ENCODE results near the gene SPSB1. TPM values are rescaled to one million over a fixed set of nuclear protein-coding genes. Genes with fewer than 3 reads are reported as not detected.

Gene SPSB1
- total RNA-seq, 1 donor from 2014 or later: 20.8 TPM

DNA sequence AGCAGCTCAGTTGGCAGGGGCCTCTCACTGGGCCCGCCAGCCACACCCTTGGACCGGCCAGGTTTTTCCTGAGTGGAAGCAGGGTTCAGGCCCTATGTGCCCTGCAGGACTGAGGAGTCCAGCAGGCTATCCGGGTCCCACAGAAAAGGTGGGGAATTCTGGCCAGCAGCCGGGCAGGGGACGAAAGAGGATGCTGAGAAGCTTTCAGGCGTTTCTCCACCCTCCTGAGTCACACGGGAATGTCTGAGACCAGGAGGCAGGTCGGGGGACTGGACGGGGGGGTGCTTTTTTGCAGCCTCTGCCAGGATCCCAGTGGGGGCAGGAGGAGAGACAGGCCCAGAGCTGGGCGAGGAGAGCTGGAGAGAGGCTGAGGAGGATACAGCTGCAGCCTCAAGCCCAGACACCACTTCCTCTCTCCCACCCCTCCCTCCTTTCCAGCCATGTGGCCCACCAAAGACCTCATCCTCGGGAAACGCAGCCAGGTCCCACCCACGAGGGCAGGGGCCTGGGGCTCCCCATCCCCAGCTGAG lies 105.4 kb downstream of the SPSB1 start:
- no peak for TF ChIP-seq CTCF (conservative IDR thresholded peaks at IDR 0.05; ENCODE audit: low read depth, low read length)
- no peak overlapping the region for H3K4me3 ChIP-seq (ENCODE audit: low read depth, low read length)
- DNase-seq (ENCODE audit: low read depth): no peak

DNA sequence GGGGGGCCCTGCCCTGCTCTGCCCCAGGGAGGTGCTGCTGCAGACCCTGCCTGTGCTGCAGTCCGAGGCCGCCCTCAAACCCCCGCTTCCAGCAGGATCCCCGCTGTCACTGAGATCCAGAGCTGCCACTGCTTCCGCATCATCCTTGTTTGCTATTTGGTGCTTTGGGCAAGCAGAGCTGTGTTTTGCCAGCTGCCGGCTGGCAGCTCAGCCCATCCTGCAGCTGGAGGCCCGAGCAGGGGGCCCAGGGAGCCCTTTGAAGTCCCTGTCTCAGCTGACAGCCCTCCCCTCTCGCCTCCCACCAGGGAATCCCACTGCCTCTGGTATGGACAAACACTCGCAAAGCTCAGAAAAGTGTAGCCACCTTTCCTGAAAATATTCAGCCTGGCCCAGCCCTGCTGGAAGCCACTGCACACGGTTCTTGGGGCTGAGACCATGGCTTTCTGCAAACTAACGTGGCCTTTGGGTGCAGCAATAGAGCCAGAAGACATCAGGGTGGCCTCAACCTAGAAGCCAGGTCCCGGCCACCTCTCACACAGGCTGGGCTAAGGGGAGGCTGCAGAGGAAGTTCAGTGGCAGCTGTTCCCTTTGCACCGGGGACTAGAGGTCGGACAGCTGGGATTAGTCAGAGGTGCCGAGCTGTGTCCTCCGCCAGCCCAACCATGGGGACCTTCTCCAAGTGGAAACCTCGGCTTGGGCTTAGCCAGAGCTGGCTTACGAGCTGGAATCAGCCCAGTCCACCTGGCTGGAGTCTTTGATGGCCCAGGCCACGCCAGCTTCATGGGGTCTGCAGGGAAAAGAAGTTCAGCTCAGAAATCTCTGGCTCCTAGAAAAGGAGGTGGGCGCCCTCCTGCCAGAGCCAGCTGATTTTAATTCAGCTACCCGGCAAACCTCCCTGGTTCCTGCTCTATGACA lies 107.1 kb downstream of the SPSB1 start:
- DNase-seq (ENCODE audit: low read depth): no peak
- no peak overlapping the region for H3K4me3 ChIP-seq (ENCODE audit: low read depth, low read length)
- TF ChIP-seq CTCF (conservative IDR thresholded peaks at IDR 0.05; ENCODE audit: low read depth, low read length): no peak

GRCh38 chr1:9400425-9401079 lies 107.9 kb downstream of the SPSB1 start:
- no peak overlapping the region for H3K4me3 ChIP-seq (ENCODE audit: low read depth, low read length)
- no peak for DNase-seq (ENCODE audit: low read depth)
- peak; percentile 26 for TF ChIP-seq CTCF (conservative IDR thresholded peaks at IDR 0.05; ENCODE audit: low read depth, low read length)

DNA sequence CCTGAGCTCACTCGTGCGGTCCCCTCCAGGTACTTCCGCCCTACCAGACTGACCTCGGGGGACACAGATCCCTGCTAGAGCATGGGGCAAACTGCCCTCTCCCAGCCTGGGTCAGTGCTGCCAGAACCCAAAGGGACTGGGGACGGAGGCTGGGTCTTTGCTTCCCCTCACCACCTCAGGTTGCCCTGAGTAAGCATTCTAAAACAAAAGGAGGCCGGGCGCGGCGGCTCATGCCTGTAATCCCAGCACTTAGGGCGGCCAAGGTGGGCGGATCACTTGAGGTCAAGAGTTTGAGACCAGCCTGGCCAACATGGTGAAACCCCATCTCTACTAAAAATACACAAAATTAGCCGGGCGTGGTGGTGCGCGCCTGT lies 108.4 kb downstream of the SPSB1 start:
- DNase-seq (ENCODE audit: low read depth): no peak
- TF ChIP-seq CTCF (conservative IDR thresholded peaks at IDR 0.05; ENCODE audit: low read depth, low read length): no peak

DNA sequence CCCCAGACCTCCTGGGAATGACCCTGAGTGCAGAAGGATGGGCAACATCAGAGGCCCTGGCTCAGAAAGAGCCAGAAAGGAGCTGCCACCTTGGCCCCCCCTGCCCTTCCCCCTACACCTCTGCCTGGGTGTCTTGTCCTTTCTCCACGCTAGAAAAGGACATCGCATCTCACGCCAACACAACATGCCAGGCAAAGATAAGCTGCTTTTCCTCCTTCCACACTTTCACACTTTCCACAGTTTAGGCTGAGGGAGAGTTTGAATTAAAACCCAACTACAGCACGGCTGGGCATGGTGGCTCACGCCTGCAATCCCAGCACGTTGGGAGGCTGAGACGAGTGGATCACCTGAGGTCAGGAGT lies 109.5 kb downstream of the SPSB1 start:
- H3K4me3 ChIP-seq (ENCODE audit: low read depth, low read length): no peak overlapping the region
- DNase-seq (ENCODE audit: low read depth): no peak
- TF ChIP-seq CTCF (conservative IDR thresholded peaks at IDR 0.05; ENCODE audit: low read depth, low read length): no peak

More for the DNA sequence above, 108.4 kb downstream of the SPSB1 start:
- no peak overlapping the region for H3K4me3 ChIP-seq (ENCODE audit: low read depth, low read length)

DNA sequence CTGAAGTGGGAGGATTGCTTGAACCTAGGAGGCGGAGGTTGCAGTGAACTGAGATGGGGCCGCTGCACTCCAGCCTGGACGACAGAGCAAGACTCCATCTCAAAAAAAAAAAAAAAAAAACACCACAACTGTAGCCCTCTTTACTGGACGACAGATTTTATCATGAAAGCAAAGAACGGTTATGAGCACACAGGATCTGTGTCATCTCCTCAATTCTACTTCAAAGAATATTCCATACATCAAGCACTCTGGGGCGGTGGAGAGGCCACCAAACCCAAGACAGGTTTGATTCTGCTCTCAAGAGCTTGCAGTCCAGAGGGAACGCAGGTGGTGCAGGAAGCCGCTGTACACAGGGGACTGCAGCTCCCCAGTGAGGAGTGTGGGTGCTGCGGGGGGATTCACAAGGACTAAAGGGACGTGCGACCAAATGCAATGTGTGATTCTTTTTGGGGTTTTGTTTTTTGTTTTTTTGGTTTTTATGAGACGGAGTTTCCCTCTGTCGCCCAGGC lies 110.1 kb downstream of the SPSB1 start:
- H3K4me3 ChIP-seq (ENCODE audit: low read depth, low read length): no peak overlapping the region
- DNase-seq (ENCODE audit: low read depth): no peak
- TF ChIP-seq CTCF (conservative IDR thresholded peaks at IDR 0.05; ENCODE audit: low read depth, low read length): no peak

Measured in epithelial cell of proximal tubule (primary cell).